Raji (cell line): Measurements from ENCODE around the gene COMMD4.
A peak's percentile ranks its signal among the peaks of the same experiment; 100 is the strongest.

ENCODE experiments used
- POLR2A ChIP-seq: IDR thresholded peaks from 2 replicates; pipeline ENCODE4 v1.6.1; 2011; ENCODE audit warnings: low read depth, low read length, control low read depth; ENCODE audit not compliant: insufficient read depth

COMMD4 gene

DNA sequence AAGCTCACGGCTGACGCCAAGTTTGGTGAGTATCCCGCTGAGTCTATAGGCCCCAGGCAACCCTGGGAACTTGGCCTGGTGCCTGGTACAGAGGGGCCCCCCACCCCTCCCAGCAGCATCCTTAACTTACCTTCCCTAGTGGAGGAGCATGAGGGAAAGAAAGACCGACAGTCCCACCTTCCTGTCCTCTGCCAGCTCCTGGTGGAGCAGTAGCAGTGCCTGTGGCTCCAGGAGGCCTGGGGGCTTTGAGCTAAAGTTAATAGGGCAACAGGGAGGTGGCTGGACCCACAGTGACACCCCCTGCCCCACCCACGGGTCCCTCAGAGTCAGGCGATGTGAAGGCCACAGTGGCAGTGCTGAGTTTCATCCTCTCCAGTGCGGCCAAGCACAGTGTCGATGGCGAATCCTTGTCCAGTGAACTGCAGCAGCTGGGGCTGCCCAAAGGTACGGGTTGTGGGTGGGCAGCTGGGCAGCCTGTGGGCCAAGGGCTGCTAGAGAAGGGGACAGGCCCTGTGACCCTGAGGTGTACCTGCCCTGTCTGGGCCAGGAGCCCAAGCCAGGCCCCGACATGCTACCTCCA is 2.9 kb downstream of the COMMD4 start:
- TF ChIP-seq POLR2A, result no peak

DNA sequence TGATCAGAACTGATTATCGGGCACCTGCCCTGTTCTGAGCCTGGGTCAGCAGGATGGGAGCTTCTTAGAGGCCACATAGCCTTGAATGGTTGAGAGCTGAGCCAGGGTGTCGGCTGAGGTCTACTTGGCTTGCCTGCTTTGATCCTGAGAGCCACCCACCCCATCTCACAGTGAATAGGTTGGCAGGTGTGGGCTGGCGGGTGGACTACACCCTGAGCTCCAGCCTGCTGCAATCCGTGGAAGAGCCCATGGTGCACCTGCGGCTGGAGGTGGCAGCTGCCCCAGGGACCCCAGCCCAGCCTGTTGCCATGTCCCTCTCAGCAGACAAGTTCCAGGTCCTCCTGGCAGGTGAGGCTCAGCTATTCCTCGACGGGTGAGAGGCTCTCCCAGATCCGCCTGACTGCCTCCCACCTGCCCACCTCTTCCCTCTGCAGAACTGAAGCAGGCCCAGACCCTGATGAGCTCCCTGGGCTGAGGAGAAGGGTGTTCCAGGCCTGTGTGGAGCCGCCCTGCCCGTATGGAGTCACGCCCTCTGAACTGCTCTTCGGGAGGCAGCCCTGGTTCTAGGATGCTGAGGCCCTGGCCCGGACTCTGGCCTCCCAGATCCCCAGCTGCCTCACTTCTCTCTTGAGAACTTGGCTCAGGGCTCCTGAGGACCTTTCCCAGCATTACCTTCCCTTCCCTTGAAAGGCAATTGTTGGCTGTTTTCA is 3.8 kb downstream of the COMMD4 start:
- TF ChIP-seq POLR2A, result no peak

DNA sequence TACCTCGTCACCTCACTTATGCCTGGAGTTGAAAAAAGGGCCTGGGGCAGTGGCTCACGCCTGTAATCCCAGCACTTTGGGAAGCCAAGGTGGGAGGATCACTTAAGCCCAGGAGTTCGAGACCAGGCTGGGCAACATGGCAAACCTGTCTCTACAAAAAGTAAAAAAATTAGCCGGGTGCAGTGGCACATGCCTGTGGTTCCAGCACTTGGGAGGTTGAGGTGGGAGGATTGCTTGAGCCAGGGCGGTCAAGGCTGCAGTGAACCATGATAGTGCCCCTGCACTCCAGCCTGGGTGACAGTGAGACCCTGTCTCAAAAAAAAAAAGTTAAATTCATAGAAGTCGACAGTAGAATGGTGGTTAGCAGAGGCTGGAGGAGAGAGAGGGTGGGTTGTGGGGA is 6.4 kb downstream of the COMMD4 start:
- no peak for TF ChIP-seq POLR2A

DNA sequence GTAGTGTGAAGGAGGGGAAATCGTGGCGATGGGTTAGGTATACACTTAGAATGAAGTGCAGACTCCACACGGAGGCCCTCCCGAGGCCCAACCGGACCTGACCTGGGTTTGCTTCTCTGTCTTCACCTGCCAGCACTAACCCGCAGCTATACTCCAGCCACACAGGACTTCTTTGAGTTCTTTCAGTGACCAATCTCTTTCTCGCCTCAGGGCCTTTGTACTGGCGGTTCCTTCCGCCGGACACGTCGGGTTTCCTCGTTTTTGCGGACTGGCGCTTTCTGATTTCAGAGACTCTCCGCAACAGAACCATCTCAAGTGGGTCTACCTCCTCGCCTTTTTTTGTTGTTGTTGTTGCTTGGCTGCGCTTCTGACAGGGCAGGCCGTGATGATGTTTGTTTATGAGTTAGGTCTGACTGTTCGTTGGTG is 10.9 kb downstream of the COMMD4 start, which contains the start of gene NEIL1:
Gene NEIL1, plus strand, starts transcription at position 244 of the 426 bp plus-strand sequence. CDS start 1,867 bp downstream, outside the sequence.
- TF ChIP-seq POLR2A, result no peak

DNA sequence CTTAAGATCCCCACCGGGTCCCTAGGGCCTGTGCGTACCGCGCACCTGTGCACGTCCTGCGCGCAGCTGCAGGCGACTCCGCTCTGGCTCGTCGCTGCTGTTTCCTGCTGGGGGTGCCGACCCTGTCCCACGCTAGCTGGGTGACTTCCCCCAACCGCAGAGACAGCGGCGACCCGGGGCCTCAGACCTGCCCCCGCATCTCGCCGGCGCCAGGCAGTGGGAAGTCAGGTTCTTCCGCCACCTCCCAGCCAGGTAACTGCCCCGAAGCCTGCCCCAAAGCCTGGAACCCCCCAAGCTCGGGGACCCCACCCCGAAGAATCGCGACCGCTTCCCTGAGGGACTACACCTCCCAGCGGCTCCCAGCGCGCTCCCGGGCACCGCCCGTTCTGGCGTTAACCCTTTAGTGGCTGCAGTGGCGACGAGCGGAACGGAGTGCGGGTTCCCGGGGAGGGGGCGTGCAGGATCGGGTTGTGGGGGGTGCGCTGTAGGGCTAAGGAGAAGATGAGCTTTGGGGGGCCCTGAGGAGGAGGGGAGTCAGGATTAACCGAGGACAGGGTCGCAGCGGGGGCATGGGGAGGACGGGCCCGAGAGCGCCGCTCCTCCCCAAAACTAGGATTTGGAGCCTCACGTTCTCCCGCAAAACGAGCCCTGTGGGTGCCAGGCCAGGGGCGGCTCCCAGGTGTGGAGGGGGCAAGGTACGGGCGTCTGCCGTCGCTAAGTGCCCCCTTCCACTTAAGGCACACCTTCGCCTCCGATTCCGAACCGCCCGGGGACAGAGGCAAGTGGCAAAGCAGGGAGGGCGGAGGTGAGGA is 11.6 kb downstream of the COMMD4 start:
- peak; percentile 57 for TF ChIP-seq POLR2A

DNA sequence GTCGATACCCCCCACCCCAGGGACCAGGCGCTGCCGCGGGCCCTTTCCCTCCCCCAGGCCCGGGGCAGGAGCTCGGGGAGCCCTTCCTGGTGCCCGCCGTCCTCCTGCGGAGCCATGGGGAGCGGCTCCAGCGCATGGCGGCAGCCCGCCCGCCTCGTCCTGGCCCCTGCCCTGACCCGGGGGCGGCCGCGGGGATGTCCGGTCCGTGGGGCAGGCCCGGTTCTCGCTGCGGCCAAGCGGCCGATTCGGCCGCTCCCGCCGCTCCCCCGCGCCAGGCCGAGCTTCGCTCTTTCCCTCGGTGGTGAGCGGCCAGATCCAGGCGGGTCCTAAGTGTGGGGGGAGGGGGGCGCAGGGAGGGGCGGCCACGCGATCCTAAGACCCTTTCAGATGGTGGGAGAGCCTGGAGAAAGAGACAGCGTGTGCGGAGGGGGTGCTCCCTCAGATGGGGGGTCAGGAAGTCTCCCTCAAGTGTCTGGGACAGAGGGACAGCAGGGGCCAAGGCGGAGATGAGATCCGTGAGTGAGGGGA is 12.2 kb downstream of the COMMD4 start:
- no peak for TF ChIP-seq POLR2A

DNA sequence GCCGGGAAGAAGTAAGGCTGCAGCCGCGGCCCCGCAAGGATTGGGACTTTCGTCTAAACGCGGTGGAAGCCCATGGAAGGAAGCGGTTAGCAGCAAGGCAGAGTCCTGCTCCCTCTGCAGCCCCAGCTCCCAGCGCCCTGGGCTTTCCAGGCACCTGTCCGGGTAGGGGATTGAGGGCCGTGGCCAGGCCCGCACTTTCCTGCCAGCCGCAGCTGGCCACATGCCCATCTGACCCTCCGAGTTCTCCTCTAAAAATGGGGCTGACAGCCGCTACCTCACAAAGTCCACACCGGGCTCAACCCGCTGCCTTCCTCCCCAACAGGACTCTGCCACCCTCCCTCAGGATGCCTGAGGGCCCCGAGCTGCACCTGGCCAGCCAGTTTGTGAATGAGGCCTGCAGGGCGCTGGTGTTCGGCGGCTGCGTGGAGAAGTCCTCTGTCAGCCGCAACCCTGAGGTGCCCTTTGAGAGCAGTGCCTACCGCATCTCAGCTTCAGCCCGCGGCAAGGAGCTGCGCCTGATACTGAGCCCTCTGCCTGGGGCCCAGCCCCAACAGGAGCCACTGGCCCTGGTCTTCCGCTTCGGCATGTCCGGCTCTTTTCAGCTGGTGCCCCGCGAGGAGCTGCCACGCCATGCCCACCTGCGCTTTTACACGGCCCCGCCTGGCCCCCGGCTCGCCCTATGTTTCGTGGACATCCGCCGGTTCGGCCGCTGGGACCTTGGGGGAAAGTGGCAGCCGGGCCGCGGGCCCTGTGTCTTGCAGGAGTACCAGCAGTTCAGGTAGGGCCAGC is 12.9 kb downstream of the COMMD4 start:
- no peak for TF ChIP-seq POLR2A

DNA sequence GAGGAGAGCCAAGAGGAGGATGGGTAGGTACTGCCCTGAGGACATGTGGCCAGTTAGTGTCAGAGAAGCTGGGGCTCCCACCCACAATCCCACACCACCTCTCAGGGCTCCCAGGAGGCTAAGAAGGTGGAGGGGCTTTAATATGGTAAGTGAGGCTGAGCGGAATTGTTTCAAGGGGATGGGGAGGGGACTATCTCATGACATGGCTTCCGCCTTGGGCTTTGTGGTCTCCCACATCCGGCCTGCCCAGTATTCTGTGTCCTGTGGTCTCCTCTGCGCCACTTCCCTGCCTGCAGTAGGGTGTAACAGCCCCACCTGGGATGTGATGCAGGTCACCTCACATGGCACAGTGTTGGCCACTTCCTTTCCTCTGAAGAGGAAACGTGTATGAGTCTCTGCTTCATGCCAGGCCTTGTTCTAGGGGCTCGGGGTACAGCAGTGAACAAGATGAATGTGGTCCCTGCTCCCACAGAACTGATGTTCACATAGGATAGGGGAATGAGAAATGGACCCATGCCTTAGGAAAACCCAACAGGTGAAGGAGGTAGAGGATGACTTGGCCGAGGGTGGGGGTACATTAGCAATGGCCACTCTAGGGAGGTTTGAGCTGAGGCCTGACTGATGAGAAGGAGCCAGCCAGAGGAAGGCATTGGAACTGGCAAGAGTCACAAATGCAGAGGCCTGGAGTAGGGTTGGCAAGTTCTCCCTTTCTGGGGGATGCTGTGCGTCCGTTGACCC is 14.2 kb downstream of the COMMD4 start:
- TF ChIP-seq POLR2A, result peak; percentile 52

DNA sequence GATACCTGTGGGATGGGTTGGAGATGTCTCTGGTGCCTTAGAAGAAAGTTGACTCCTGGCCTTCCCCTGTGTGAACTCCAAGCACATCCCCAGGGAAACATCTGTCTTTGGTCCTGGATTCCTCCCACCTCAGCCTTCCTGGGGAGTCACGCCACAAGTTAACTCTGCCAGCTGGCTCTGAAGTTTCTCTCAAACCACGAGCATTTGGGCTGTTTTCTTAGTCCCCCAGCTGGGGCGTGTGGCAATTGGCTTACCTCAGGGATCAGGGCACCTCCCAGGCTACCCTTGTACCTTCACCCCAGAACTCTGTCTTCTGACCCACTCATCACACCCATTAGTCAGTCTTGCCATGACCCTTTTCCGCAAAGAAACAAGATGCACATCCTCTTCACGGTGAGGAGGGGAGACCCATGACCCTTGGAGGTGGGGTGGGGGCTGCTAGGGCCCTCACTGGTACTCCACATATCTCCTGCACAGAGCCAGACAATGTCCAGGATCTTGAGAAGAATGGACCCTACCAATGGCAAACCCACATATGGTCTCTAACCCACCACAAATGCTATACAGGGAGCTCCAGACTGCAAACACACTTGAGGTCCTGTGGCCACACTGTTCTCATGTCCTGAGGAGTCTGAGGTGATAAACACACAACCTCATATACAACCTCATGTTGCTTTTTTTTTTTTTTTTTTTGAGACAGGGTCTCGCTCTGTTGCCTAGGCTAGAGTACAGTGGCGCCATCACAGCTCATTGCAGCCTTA is 14.9 kb downstream of the COMMD4 start:
- TF ChIP-seq POLR2A, result no peak

DNA sequence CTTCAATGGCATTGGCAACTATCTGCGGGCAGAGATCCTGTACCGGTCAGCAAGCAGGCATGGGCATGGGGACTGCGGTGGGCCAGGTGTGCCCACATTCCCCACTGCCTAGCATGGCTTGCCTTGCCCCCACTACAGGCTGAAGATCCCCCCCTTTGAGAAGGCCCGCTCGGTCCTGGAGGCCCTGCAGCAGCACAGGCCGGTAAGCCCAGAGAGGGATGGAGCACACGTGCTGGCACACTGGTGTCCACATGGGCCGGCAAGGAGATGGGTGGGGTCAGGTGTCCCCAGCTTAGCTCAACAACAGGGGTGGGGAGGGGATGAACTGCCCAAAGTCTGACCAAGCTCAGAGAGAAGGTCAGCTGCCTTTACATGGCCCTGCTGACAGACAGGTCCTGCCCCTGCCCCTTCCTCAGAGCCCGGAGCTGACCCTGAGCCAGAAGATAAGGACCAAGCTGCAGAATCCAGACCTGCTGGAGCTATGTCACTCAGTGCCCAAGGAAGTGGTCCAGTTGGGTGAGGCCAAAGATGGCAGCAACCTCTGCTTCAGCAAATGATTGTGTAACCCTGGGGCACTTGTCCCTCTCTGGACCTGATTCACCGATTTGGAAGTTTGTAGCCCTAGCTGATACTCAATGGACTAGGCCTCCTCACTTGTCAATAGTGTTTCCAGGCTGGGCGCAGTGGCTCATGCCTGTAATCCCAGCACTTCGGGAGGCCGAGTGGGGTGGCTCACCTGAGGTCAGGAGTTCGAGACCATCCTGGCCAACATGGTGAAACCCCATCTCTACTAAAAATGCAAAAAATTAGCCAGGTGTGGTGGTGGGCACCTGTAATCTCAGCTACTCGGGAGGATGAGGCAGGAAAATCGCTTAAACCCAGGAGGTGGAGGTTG is 16.6 kb downstream of the COMMD4 start:
- TF ChIP-seq POLR2A, result no peak

DNA sequence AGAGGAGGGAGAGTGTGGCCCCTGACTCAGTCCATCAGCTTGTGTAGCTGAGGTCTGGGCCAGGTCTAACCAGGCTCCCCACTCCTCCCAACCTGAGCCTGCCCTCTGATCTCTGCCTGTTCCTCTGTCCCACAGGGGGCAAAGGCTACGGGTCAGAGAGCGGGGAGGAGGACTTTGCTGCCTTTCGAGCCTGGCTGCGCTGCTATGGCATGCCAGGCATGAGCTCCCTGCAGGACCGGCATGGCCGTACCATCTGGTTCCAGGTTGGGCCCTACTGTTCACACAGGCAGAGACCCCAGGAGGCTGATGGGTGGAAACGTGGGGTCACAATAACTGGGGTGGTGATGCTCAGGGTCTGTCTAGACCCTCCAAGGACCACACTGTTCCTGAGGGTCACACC is 17.7 kb downstream of the COMMD4 start:
- no peak for TF ChIP-seq POLR2A

DNA sequence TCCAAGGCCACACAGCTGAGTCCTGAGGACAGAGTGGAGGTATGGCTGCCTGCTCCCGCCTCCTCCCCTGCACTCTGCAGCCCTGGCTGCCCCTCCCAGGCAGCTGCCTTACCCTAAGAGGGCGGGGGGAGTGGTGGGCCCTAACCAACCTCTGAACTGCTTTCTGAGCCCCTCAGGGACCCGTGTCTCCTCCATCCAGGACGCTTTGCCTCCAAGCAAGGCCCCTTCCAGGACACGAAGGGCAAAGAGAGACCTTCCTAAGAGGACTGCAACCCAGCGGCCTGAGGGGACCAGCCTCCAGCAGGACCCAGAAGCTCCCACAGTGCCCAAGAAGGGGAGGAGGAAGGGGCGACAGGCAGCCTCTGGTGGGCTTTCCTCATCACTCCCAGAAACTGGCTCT is 18.6 kb downstream of the COMMD4 start:
- TF ChIP-seq POLR2A, result no peak
